HepG2 (cell line): ENCODE measurements around the gene CES3. TPM values are rescaled to one million over a fixed set of nuclear protein-coding genes. Genes with fewer than 3 reads are reported as not detected.

Source experiments
- ATAC-seq: fragments of 200-7000 bp; cut with Tn5 transposase; 3 replicates; pipeline ENCODE4 v1.9.1; 2020; ENCODE audit warnings: mild to moderate bottlenecking, moderate library complexity
- BruUV-seq: library from RNA; stranded (reverse); fragments of 400-500 nt; replicated peaks from 2 replicates; lab custom pipeline; 2021; lab: Mats Ljungman, UMichigan
- CTCF ChIA-PET: fragments of 300-600 bp; formaldehyde crosslinking; extraction: SDS; loops from one replicate; lab custom pipeline; 2021; ENCODE audit warnings: low total read pairs, inconsistent platforms, low intra/inter-chr PET ratio; lab: Yijun Ruan, JAX
- POLR2A ChIA-PET: fragments of 350-600 bp; sonication (Branson Sonifier 250); formaldehyde crosslinking; loops from one replicate; lab custom pipeline; 2020; ENCODE audit warnings: antibody characterized with exemption, inconsistent platforms; lab: Yijun Ruan, JAX
- DNase-seq: peaks from one replicate; pipeline ENCODE4 v3.0.0-alpha.2; 2015; ENCODE audit warnings: low spot score
- FAIRE-seq: peaks from 3 replicates; lab custom pipeline; 2011; peaks lifted over from hg19 to GRCh38; lab: Jason Lieb, UNC
- H2AFZ ChIP-seq: one replicate; pipeline ENCODE4 v1.6.1; 2011; ENCODE audit warnings: low read length, inconsistent platforms
- H3K27ac ChIP-seq: fragments of 300-600 bp; 3 replicates; pipeline ENCODE4 v1.8.0; 2011; ENCODE audit warnings: mixed run types, mild to moderate bottlenecking, mixed read lengths, low read length, inconsistent platforms; ENCODE audit not compliant: insufficient read depth; ENCODE audit errors: extremely low read length
- H3K27me3 ChIP-seq, 2 experiments: fragments of 200-600 bp in 1 of 2; 2 replicates in 1 of 2; 3 replicates in 1 of 2; pipeline versions ENCODE4 v1.6.0 to v1.8.0; 2011; ENCODE audit warnings: low read length in 2 of 2, mild to moderate bottlenecking in 2 of 2, moderate library complexity in 2 of 2, inconsistent platforms in 1 of 2; ENCODE audit not compliant: insufficient read depth in 2 of 2, control insufficient read depth in 1 of 2
- H3K36me3 ChIP-seq, 2 experiments: fragments of 200-600 bp in 1 of 2; replicated peaks in 1 of 2; 2 replicates in 1 of 2; 3 replicates in 1 of 2; pipeline versions ENCODE4 v1.5.1 to v1.8.0; 2011; ENCODE audit warnings: low read length in 2 of 2, inconsistent platforms in 1 of 2; ENCODE audit not compliant: insufficient read depth in 2 of 2, control insufficient read depth in 1 of 2
- H3K4me1 ChIP-seq: 2 replicates; pipeline ENCODE4 v1.5.1; 2012; ENCODE audit warnings: low read length, inconsistent platforms; ENCODE audit not compliant: insufficient read depth
- H3K4me2 ChIP-seq: 2 replicates; pipeline ENCODE4 v1.6.0; 2011; ENCODE audit warnings: low read depth, low read length, inconsistent platforms
- H3K4me3 ChIP-seq, 3 experiments: fragments of 200-600 bp in 1 of 3; sonication (generic), shearing (Covaris generic) in 1 of 3; replicated peaks in 1 of 3; 2 replicates each; pipeline ENCODE4 v1.5.1; 2011 to 2016; ENCODE audit warnings: low read length in 3 of 3, inconsistent platforms in 2 of 3, low read depth in 2 of 3, mild to moderate bottlenecking in 2 of 3, control low read depth in 1 of 3, mixed read lengths in 1 of 3; ENCODE audit not compliant: insufficient read depth in 1 of 3
- H3K79me2 ChIP-seq: one replicate; pipeline ENCODE4 v1.6.1; 2011; ENCODE audit warnings: low read length, inconsistent platforms; ENCODE audit not compliant: insufficient read depth
- H3K9ac ChIP-seq: 2 replicates; pipeline ENCODE4 v1.6.0; 2011; ENCODE audit warnings: mild to moderate bottlenecking, low read depth, low read length, inconsistent platforms; ENCODE audit not compliant: insufficient read depth
- H3K9me3 ChIP-seq: 2 replicates; pipeline ENCODE4 v1.5.1; 2012; ENCODE audit warnings: mild to moderate bottlenecking, low read length
- H4K20me1 ChIP-seq: 2 replicates; pipeline ENCODE4 v1.6.0; 2011; ENCODE audit warnings: inconsistent platforms, mild to moderate bottlenecking, low read length, moderate library complexity; ENCODE audit not compliant: insufficient read depth
- ARID5B ChIP-seq: IDR thresholded peaks from 2 replicates; pipeline ENCODE4 v1.4.0; 2020; ENCODE audit warnings: mild to moderate bottlenecking, missing genetic modification reagents
- ATF1 ChIP-seq: IDR thresholded peaks from 2 replicates; pipeline ENCODE4 v1.6.1; 2016; ENCODE audit warnings: mild to moderate bottlenecking, control low read depth
- CREM ChIP-seq, 2 experiments: sonication (generic) in 1 of 2; formaldehyde crosslinking in 1 of 2; IDR thresholded peaks; 2 replicates each; pipeline versions ENCODE4 v1.4.0 to v1.6.1; 2016 to 2020; ENCODE audit warnings: antibody characterized with exemption in 1 of 2, mild to moderate bottlenecking in 1 of 2, missing genetic modification reagents in 1 of 2
- FOXP1 ChIP-seq, 2 experiments: fragments of 450-650 bp in 1 of 2; IDR thresholded peaks; 2 replicates each; pipeline ENCODE4 v1.6.1; 2017 to 2018; ENCODE audit warnings: antibody characterized with exemption in 1 of 2
- MEIS1 ChIP-seq: sonication (generic); formaldehyde crosslinking; IDR thresholded peaks from 2 replicates; pipeline ENCODE4 v1.9.0; 2021; ENCODE audit warnings: mild to moderate bottlenecking, missing genetic modification reagents, moderate library complexity, borderline replicate concordance
- PHF20 ChIP-seq: sonication (generic); formaldehyde crosslinking; IDR thresholded peaks from 2 replicates; pipeline ENCODE4 v1.5.0; 2020; ENCODE audit warnings: mild to moderate bottlenecking, missing genetic modification reagents
- PTBP1 ChIP-seq: fragments of 200-400 bp; formaldehyde crosslinking; IDR thresholded peaks from 2 replicates; pipeline ENCODE4 v1.6.1; 2018; ENCODE audit warnings: low read length, low read depth; ENCODE audit not compliant: poor library complexity, severe bottlenecking
- TGIF2 ChIP-seq: IDR thresholded peaks from 2 replicates; pipeline ENCODE4 v1.6.1; 2016; ENCODE audit warnings: control low read depth, missing compliant biosample characterization
- XRCC5 ChIP-seq: fragments of 200-400 bp; formaldehyde crosslinking; optimal IDR thresholded peaks from 2 replicates; pipeline ENCODE3; 2017; ENCODE audit warnings: mild to moderate bottlenecking, low read length
- ZNF678 ChIP-seq: sonication (generic); formaldehyde crosslinking; IDR thresholded peaks from 2 replicates; pipeline ENCODE4 v1.4.0; 2020; ENCODE audit warnings: mild to moderate bottlenecking, missing genetic modification reagents
- WGBS: methylation state at CpG from one replicate; pipeline ENCODE4 v1.1.6; 2017; ENCODE audit warnings: low lambda C conversion rate; 5-methylcytosine and 5-hydroxymethylcytosine counted together
- in situ Hi-C: cut with HindIII; loops from 2 replicates; pipeline ENCODE4 v1.10.0; 2017; ENCODE audit warnings: low pct_unique_long_range_greater_than_20kb; ENCODE audit not compliant: extremely low pct_ligation_motif_present
- intact Hi-C: fragments of 100-400 bp; cut with micrococcal nuclease; formaldehyde crosslinking; loops from one replicate; pipeline ENCODE4 v1.10.0; 2022; ENCODE audit not compliant: unreplicated experiment
- polyA plus RNA-seq, 8 experiments: library from polyadenylated mRNA; depleted of rRNA in 3 of 8; stranded (reverse) in 7 of 8; unstranded in 1 of 8; fragments of >200 nt; fragmentation: Illumina TruSeq in 4 of 8; extraction: Trizol in 4 of 8; gene quantifications; 2 replicates each; pipeline versions ENCODE4 v1.2.1 to v1.2.3, GENCODE V29; 2011 to 2016; ENCODE audit warnings: low read depth in 4 of 8, missing spikeins in 1 of 8, mixed read lengths in 1 of 8; ENCODE audit not compliant: insufficient read depth in 1 of 8
- total RNA-seq, 5 experiments: library from RNA; depleted of rRNA; stranded (reverse); fragments of >200 nt; fragmentation: Illumina TruSeq; extraction: Trizol; gene quantifications; 2 replicates each; pipeline ENCODE4 v1.2.3, GENCODE V29; 2016; ENCODE audit warnings: low read depth in 1 of 5
- TF ChIP-seq, protein P1 (sequence below): sonication (generic); formaldehyde crosslinking; IDR thresholded peaks from one replicate; pipeline ENCODE4 v1.5.1; 2020; ENCODE audit warnings: mild to moderate bottlenecking, missing genetic modification reagents; ENCODE audit errors: not compliant biosample characterization

The CES3 gene
- total and polyA plus RNA-seq, 2 of the 13 experiments (the other 11 are each of a cell fraction or from before 2014, with no cell fraction given): 6.6 to 17.4 TPM

GRCh38 chr16:66924527-66925321 is 36.3 kb upstream of the CES3 start:
- H3K79me2 ChIP-seq: no peaks in the 10 kb centered on the region
- H3K4me3 ChIP-seq: peak overlapping the region; percentile 40 to 73 (median 56); a peak in 4 of 6 replicates
- H3K4me1 ChIP-seq: peaks cover 44% of the 10 kb centered on the region
- H3K36me3 ChIP-seq: no peaks in the 10 kb centered on the region
- BruUV-seq: no TSS peak
- ChIA-PET POLR2A (no interaction called here), CTCF (interaction anchor here (2.6 kb wide), 1 partner anchor 29 kb away, joined by 37 read pairs; no protein-coding TSS in a partner anchor)
- 61% methylated on average over 22 of the region's 72 CpGs for WGBS
- H3K9me3 ChIP-seq: no peaks in the 10 kb centered on the region
- H3K27ac ChIP-seq: no peak overlapping the region
- peak; percentile 79 for ATAC-seq
- in situ Hi-C loops (no loop called here), intact Hi-C loops (loop anchor here (1.0 kb wide), 1 partner anchor 29 kb away; no protein-coding TSS in a partner anchor)
- no peak for FAIRE-seq
- DNase-seq: no peak
- peak overlapping the region; percentile 77 for H3K4me2 ChIP-seq
- H3K27me3 ChIP-seq: peaks cover 5 to 22% of the 10 kb centered on the region in 2 experiments; a peak in 4 of 5 replicates
- no peak overlapping the region for H2AFZ ChIP-seq
- H4K20me1 ChIP-seq: no peaks in the 10 kb centered on the region
- no peak overlapping the region; the same call in 1 of the 2 replicates for H3K9ac ChIP-seq
- no peak; the same call in 1 of the 2 replicates for TF ChIP-seq PHF20 (CRISPR knock-in tag)
- no peak for TF ChIP-seq CREM (IDR thresholded peaks at IDR 0.05)
- no peak for TF ChIP-seq CREM (CRISPR knock-in tag; IDR thresholded peaks at IDR 0.05)
- TF ChIP-seq, protein P1, sequence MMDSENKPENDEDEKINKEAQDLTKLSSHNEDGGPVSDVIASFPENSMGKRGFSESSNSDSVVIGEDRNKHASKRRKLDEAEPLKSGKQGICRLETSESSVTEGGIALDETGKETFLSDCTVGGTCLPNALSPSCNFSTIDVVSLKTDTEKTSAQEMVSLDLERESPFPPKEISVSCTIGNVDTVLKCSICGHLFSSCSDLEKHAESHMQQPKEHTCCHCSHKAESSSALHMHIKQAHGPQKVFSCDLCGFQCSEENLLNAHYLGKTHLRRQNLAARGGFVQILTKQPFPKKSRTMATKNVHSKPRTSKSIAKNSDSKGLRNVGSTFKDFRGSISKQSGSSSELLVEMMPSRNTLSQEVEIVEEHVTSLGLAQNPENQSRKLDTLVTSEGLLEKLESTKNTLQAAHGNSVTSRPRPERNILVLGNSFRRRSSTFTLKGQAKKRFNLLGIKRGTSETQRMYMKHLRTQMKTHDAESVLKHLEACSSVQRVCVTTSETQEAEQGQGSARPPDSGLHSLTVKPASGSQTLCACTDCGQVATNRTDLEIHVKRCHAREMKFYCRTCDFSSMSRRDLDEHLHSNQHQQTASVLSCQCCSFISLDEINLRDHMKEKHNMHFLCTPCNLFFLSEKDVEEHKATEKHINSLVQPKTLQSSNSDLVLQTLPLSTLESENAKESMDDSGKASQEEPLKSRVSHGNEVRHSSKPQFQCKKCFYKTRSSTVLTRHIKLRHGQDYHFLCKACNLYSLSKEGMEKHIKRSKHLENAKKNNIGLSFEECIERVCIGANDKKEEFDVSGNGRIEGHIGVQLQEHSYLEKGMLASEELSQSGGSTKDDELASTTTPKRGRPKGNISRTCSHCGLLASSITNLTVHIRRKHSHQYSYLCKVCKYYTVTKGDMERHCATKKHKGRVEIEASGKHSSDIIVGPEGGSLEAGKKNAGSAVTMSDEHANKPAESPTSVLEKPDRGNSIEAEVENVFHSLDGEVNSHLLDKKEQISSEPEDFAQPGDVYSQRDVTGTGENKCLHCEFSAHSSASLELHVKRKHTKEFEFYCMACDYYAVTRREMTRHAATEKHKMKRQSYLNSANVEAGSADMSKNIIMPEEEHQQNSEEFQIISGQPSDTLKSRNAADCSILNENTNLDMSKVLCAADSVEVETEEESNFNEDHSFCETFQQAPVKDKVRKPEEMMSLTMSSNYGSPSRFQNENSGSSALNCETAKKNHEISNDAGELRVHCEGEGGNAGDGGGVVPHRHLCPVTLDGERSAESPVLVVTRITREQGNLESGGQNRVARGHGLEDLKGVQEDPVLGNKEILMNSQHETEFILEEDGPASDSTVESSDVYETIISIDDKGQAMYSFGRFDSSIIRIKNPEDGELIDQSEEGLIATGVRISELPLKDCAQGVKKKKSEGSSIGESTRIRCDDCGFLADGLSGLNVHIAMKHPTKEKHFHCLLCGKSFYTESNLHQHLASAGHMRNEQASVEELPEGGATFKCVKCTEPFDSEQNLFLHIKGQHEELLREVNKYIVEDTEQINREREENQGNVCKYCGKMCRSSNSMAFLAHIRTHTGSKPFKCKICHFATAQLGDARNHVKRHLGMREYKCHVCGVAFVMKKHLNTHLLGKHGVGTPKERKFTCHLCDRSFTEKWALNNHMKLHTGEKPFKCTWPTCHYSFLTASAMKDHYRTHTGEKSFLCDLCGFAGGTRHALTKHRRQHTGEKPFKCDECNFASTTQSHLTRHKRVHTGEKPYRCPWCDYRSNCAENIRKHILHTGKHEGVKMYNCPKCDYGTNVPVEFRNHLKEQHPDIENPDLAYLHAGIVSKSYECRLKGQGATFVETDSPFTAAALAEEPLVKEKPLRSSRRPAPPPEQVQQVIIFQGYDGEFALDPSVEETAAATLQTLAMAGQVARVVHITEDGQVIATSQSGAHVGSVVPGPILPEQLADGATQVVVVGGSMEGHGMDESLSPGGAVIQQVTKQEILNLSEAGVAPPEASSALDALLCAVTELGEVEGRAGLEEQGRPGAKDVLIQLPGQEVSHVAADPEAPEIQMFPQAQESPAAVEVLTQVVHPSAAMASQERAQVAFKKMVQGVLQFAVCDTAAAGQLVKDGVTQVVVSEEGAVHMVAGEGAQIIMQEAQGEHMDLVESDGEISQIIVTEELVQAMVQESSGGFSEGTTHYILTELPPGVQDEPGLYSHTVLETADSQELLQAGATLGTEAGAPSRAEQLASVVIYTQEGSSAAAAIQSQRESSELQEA: no peak
- TF ChIP-seq ARID5B (CRISPR knock-in tag): 0 out of 2 replicates have a peak, but pooled peaks have one; percentile 17
- no peak for TF ChIP-seq MEIS1 (CRISPR knock-in tag)
- no peak for TF ChIP-seq TGIF2 (CRISPR knock-in tag)
- no peak for TF ChIP-seq FOXP1 (IDR thresholded peaks at IDR 0.05)
- no peak for TF ChIP-seq FOXP1 (CRISPR knock-in tag; IDR thresholded peaks at IDR 0.05)
- peak; percentile 58 for TF ChIP-seq XRCC5
- TF ChIP-seq ZNF678: no peak
- no peak for TF ChIP-seq PTBP1
- TF ChIP-seq ATF1: no peak
